Thyroid gland (tissue), 4 donors: ENCODE measurements around the gene VAV3. TPM values are rescaled to one million over a fixed set of nuclear protein-coding genes. Genes with fewer than 3 reads are reported as not detected.
A peak's percentile ranks its signal among the peaks of the same experiment; 100 is the strongest.

Experiments
- DNase-seq, 2 donors: peaks; one replicate each; pipeline ENCODE4 v3.0.0-alpha.2; 2019
- H3K27ac ChIP-seq, 3 donors: fragments of 200-600 bp; sonication (generic); 1 replicate in 2 of 3; 2 replicates in 1 of 3; pipeline ENCODE4 v1.5.1; 2016 to 2019; ENCODE audit warnings: mild to moderate bottlenecking in 1 of 3, moderate library complexity in 1 of 3
- H3K27me3 ChIP-seq: fragments of 200-600 bp; sonication (generic); one replicate; pipeline ENCODE4 v1.5.1; 2019
- H3K36me3 ChIP-seq, 2 donors: fragments of 200-600 bp; sonication (generic); one replicate each; pipeline ENCODE4 v1.5.1; 2016 to 2019
- H3K4me1 ChIP-seq, 2 donors: fragments of 200-600 bp; sonication (generic); one replicate each; pipeline ENCODE4 v1.5.1; 2017 to 2019
- H3K4me3 ChIP-seq, 3 donors: fragments of 200-600 bp; sonication (generic); replicated peaks in 1 of 3; 1 replicate in 2 of 3; 2 replicates in 1 of 3; pipeline ENCODE4 v1.5.1; 2016; ENCODE audit warnings: mild to moderate bottlenecking in 1 of 3
- H3K9me3 ChIP-seq: fragments of 200-600 bp; sonication (generic); one replicate; pipeline ENCODE4 v1.5.1; 2017
- CTCF ChIP-seq, 6 experiments: fragments of 200-600 bp in 3 of 6; fragments of 450-650 bp in 3 of 6; sonication (generic) in 3 of 6; IDR thresholded peaks; one replicate each; pipeline ENCODE4 v1.5.1; 2016 to 2019; ENCODE audit warnings: antibody characterized with exemption in 6 of 6, mild to moderate bottlenecking in 2 of 6, inconsistent platforms in 1 of 6, moderate library complexity in 1 of 6
- POLR2A ChIP-seq, 2 donors: fragments of 450-650 bp; IDR thresholded peaks; one replicate each; pipeline ENCODE4 v1.6.1; 2017; ENCODE audit warnings: antibody characterized with exemption in 2 of 2, mild to moderate bottlenecking in 2 of 2, moderate library complexity in 1 of 2
- WGBS, 2 donors: methylation state at CpG; one replicate each; pipeline ENCODE4 v1.1.5; 2017; 5-methylcytosine and 5-hydroxymethylcytosine counted together
- intact Hi-C: fragments of 100-400 bp; cut with DNase I; formaldehyde crosslinking; loops from one replicate; pipeline ENCODE4 v1.15.1; 2023
- total RNA-seq, 4 donors: library from RNA; depleted of rRNA; stranded (reverse); fragments of >200 nt; gene quantifications; one replicate each; pipeline ENCODE4 v1.2.3, GENCODE V29; 2016

The VAV3 gene
- total RNA-seq, 4 donors from 2014 or later: 14.8 to 22.8 (median 18.8) TPM

DNA sequence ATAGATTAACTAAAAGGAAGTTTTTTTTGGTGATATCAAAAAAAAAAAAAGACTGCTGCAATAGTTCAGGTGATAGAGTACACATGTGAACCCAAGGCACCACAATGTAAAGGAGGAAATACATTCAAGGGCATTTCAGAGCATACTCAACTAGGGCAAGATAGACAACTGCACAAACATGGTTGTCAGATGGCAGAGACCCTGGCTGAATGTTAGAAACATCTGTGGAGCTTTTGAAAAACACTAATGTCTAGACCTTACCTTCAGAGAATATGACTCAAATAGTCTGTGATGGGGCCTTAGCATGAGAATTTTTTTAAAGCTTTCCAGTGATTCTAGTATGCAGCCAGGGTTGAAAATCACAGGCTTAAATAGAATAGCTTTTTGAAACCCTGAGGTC lies 173.6 kb downstream of the VAV3 start:
- H3K4me1 ChIP-seq: peaks cover 28 to 31% of the 10 kb centered on the region in 2 donors
- no peaks in the 10 kb centered on the region for H3K27me3 ChIP-seq
- TF ChIP-seq POLR2A (IDR thresholded peaks at IDR 0.05) (no peak), CTCF (IDR thresholded peaks at IDR 0.05) (no peak)
- H3K9me3 ChIP-seq: no peaks in the 10 kb centered on the region
- no peak overlapping the region for H3K27ac ChIP-seq
- no peak for DNase-seq
- intact Hi-C loops: no loop called here
- no peaks in the 10 kb centered on the region for H3K36me3 ChIP-seq
- no peak overlapping the region for H3K4me3 ChIP-seq

DNA sequence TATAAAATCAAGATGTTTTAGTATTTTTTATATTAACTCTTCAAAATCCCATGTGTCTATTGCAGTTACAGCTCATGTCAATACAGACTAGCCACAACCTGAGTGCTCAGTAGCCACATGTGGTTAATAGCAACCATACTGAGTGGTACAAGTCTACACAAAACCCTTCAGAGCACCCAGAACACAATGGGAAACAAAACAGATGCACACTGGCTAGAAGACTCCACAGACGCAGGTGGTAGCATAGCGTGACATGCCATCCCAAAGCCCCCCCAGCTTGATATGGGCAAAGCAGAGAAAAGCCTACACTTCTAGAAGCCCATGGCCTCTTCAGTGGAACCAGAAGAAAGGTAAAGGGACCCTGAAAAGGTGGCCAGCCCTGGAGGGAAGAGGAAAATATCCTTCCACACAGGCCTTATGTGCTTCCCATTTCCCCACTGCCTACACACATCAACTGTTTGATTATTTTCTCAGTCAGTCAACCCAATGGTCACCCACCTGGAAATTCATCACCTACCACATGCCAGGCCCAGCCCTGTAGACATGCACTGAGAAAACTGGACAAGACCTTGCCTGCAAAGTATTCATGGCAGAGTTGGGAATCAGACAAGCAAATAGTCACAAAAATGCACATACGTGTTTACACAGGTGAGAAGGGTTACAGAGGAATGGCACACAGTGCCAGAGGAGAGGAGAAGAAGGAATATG lies 175.0 kb downstream of the VAV3 start:
- 94 to 99% methylated on average over 3 of the region's 3 CpGs for WGBS, 2 donors
- H3K27me3 ChIP-seq: no peaks in the 10 kb centered on the region
- no peak for DNase-seq
- H3K27ac ChIP-seq: no peak overlapping the region
- H3K36me3 ChIP-seq: no peaks in the 10 kb centered on the region
- H3K4me1 ChIP-seq: peaks cover 32 to 35% of the 10 kb centered on the region in 2 donors
- no peaks in the 10 kb centered on the region for H3K9me3 ChIP-seq
- TF ChIP-seq CTCF (IDR thresholded peaks at IDR 0.05) (no peak), POLR2A (IDR thresholded peaks at IDR 0.05) (no peak)
- intact Hi-C loops: loop anchor here (10.0 kb wide), 1 partner anchor 45 kb away; no protein-coding TSS in a partner anchor
- H3K4me3 ChIP-seq: no peak overlapping the region

DNA sequence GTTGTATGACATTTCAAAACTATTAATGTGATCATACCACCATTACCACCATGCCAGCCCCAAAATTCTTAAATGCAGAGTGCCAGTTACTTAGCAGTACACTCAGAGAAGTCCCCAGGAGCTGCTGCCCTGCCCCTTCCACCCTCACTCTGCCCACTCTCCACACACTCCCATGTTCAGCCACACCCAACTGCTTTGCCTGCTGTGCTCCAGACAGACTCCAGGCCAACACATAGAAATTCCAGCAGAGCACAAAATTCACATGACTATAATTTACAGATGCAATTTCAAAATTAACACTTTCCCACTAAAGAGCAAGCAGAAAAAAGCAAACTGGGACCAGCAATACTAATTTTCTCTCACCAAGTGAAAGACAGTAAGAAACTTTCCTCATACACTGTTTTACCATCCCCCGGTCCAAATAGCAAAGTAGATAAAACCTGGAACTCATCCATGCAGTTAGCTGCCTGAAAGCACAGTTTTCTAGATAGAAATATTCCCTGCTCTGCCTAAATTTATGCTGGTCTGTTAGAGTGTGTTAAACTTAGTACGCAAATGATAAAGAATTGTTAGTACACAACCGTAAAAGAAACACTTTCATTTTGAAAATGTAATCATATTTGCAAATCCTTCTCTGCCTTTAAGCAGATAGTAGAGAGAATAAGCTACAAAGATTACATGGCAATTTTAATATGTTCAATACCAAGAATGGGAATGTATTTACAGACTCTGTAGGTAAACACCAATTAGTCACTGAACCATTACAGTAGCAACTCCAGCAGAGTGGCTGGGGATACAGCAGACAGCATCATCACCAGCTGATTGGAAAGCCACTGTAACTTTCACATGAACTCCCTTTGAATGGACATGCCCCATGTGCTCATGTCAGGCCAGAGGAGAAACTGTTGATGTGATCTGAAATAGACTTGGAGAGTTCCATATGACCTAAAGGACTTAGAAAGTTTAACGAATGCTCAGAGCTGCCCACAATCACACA lies 176.5 kb downstream of the VAV3 start:
- Histone ChIP-seq H3K9me3 (no peaks in the 10 kb centered on the region), H3K27ac (peak overlapping the region in 2 of 3 donors; percentile 18 to 35), H3K4me3 (no peak overlapping the region), H3K27me3 (no peaks in the 10 kb centered on the region), H3K4me1 (peaks cover 32 to 35% of the 10 kb centered on the region in 2 donors), H3K36me3 (no peaks in the 10 kb centered on the region)
- intact Hi-C loops: loop anchor here (10.0 kb wide), 1 partner anchor 46 kb away; no protein-coding TSS in a partner anchor
- WGBS, 2 donors: 58 to 71% methylated on average over 4 of the region's 4 CpGs
- no peak for TF ChIP-seq POLR2A (IDR thresholded peaks at IDR 0.05)
- TF ChIP-seq CTCF (IDR thresholded peaks at IDR 0.05): no peak
- peak; percentile 12 to 27 for DNase-seq

GRCh38 chr1:107787299-107787698 lies 177.7 kb downstream of the VAV3 start:
- intact Hi-C loops: loop anchor here (10.0 kb wide), 1 partner anchor 48 kb away; no protein-coding TSS in a partner anchor
- no peaks in the 10 kb centered on the region for H3K36me3 ChIP-seq
- no peaks in the 10 kb centered on the region for H3K27me3 ChIP-seq
- peaks cover 32 to 46% of the 10 kb centered on the region in 2 donors for H3K4me1 ChIP-seq
- no peak for TF ChIP-seq POLR2A (IDR thresholded peaks at IDR 0.05)
- peak in 1 of 6 experiments; percentile 4 for TF ChIP-seq CTCF (IDR thresholded peaks at IDR 0.05)
- H3K4me3 ChIP-seq: no peak overlapping the region
- WGBS, 2 donors: 29 to 34% methylated on average over 2 of the region's 2 CpGs
- H3K9me3 ChIP-seq: no peaks in the 10 kb centered on the region
- peak overlapping the region; percentile 2 to 47 (median 30) for H3K27ac ChIP-seq
- DNase-seq: peak; percentile 47 to 50
